ENCODE measurements around the gene FLAD1. TPM values are rescaled to one million over a fixed set of nuclear protein-coding genes. Genes with fewer than 3 reads are reported as not detected.

Gene FLAD1
- total and polyA plus RNA-seq, 2 donors (not counting 3 experiments of a cell fraction or from before 2014, with no cell fraction given), result 42.2 to 59.1 TPM

DNA sequence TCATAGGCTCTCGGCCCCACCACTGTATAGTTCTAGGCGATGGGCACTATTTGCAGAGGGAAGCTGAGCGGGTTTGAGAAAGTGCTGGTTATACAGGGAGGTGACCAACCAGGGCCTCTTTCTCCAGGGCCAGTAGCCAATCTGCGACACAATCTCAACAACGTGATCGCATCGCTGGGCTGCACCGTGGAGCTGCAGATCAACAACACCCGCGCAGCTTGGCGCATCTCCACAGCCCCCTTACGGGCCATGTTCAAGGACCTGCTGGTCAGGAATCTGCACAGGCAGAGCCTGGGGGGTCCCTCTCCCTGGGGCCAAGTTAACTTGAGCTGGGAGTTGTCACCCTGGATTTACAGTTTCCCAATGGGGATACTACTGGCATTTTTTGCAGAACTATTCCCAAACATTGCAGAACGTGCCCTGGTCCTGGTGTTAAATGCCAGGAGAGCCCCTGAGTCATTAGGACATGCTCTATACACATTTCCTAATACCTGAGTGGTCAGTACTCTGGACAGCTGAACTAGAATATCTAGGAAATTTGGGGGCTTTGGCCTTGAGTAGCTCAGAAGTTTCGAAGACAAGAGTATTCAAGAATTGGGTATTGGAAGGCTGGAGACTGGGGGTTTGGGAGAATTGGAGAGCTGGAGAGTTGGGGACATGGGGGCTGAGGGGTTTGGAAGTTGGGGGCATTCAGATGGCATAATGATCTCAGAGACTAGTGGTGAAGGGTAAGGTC lies 57.4 kb downstream of the FLAD1 start:
- DNase-seq (ENCODE audit: low read depth, low spot score) (no peak), FAIRE-seq (no peak)
- Histone ChIP-seq H3K9me3 (replicated peaks; ENCODE audit: control insufficient read depth, insufficient read depth, low read length) (no peaks in the 10 kb centered on the region), H3K27me3 (ENCODE audit: control insufficient read depth in 2 of 2, insufficient read depth in 2 of 2, low read length in 2 of 2) (peaks cover 0 to 5% of the 10 kb centered on the region in 2 experiments), H2AFZ (ENCODE audit: low read depth, low read length) (no peak overlapping the region), H3K36me3 (ENCODE audit: control insufficient read depth in 2 of 2, extremely low read depth in 1 of 2, insufficient read depth in 2 of 2, low read length in 2 of 2) (no peaks in the 10 kb centered on the region), H3K9ac (replicated peaks; ENCODE audit: extremely low read depth, insufficient read depth, low read length) (no peak overlapping the region), H3K9me1 (replicated peaks; ENCODE audit: control insufficient read depth, extremely low read depth, insufficient read depth, low read length) (no peaks in the 10 kb centered on the region), H3K4me1 (ENCODE audit: control insufficient read depth, extremely low read depth, insufficient read depth, low read length) (peaks cover 16% of the 10 kb centered on the region), H3K79me2 (ENCODE audit: control insufficient read depth, insufficient read depth, low read length) (no peaks in the 10 kb centered on the region), H3K4me2 (ENCODE audit: insufficient read depth, low read length) (no peak overlapping the region), H3K4me3 (replicated peaks in 1 of 3; ENCODE audit: insufficient read depth in 1 of 3, low read depth in 1 of 3, low read length in 3 of 3) (no peak overlapping the region), H3K27ac (ENCODE audit: insufficient read depth, low read depth, low read length) (no peak overlapping the region), H4K20me1 (replicated peaks; ENCODE audit: control insufficient read depth, extremely low read depth, insufficient read depth, low read length) (no peaks in the 10 kb centered on the region)
- BruUV-seq (replicated peaks), result no TSS peak
- dilution Hi-C loops (cut with MboI; ENCODE audit: extremely low pct_ligation_motif_present, low sequenced_read_pairs) (no loop called here), intact Hi-C loops (cut with micrococcal nuclease) (no loop called here)
- CTCF ChIA-PET, result interaction anchor here (0.7 to 3.0 kb wide), 7 partner anchors 11 to 371 kb away, joined by 3 to 13 read pairs (median 5); partner anchors contain the start of gene ADAM15
- TF ChIP-seq, protein P1, sequence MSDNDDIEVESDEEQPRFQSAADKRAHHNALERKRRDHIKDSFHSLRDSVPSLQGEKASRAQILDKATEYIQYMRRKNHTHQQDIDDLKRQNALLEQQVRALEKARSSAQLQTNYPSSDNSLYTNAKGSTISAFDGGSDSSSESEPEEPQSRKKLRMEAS (IDR thresholded peaks at IDR 0.05; ENCODE audit: insufficient read depth, insufficient read length), result no peak
- TF ChIP-seq FOS (IDR thresholded peaks at IDR 0.05; ENCODE audit: borderline replicate concordance, insufficient read depth, low read length), result no peak
- TF ChIP-seq MYC (IDR thresholded peaks at IDR 0.05; ENCODE audit: low read depth, low read length), result no peak
- TF ChIP-seq EZH2 (IDR thresholded peaks at IDR 0.05; ENCODE audit: borderline replicate concordance, low read depth, low read length, severe bottlenecking), result no peak
- TF ChIP-seq JUN (IDR thresholded peaks at IDR 0.05; ENCODE audit: borderline replicate concordance, insufficient read depth, insufficient read length, low read depth), result no peak
- TF ChIP-seq POLR2AphosphoS5 (IDR thresholded peaks at IDR 0.05; ENCODE audit: insufficient read depth, low read depth, low read length), result no peak
- TF ChIP-seq CTCF (IDR thresholded peaks at IDR 0.05; ENCODE audit: extremely low read depth in 1 of 2, insufficient read depth in 1 of 2, low read depth in 1 of 2, low read length in 2 of 2), result no peak
- no peak for TF ChIP-seq GATA2 (IDR thresholded peaks at IDR 0.05; ENCODE audit: insufficient read depth, insufficient read length, low read depth, low read length)
- POLR2A ChIA-PET, result no interaction called here

Small RNA genes within 50 kb of the gene (microRNA-seq; reads per million reads assigned to microRNA genes)
- not detected for gene MIR4258 (ENCODE audit: borderline number of aligned reads, borderline replicate concordance)

Small RNA genes within 50 kb of the gene (small RNA-seq; reads per million reads assigned to genes)
- gene MIR4258 (ENCODE audit: insufficient read depth, insufficient read length, low read depth, low replicate concordance) (not detected), gene RF00017 (ENCODE audit: insufficient read depth, insufficient read length, low read depth, low replicate concordance) (not detected)

Other genes with a start within 250 kb of the FLAD1 start
- 0.85 and 1.1 TPM in 2 replicates for gene KCNN3, start 113.1 kb upstream of the FLAD1 start, total RNA-seq
- gene KCNN3, start 113.1 kb upstream of the FLAD1 start, polyA plus RNA-seq, result 0.41 and 0.91 TPM in 2 replicates
- 22.6 and 23.0 TPM in 2 replicates for gene PMVK, start 46.6 kb upstream of the FLAD1 start, total RNA-seq
- gene PMVK, start 46.6 kb upstream of the FLAD1 start, polyA plus RNA-seq, result 24.0 and 32.7 TPM in 2 replicates
- gene PBXIP1, start 27.2 kb upstream of the FLAD1 start, total RNA-seq, result 49.0 and 49.4 TPM in 2 replicates
- 45.0 and 54.7 TPM in 2 replicates for gene PBXIP1, start 27.2 kb upstream of the FLAD1 start, polyA plus RNA-seq
- 21.5 and 21.9 TPM in 2 replicates for gene PYGO2, start 21.6 kb upstream of the FLAD1 start, total RNA-seq
- 19.3 and 19.5 TPM in 2 replicates for gene PYGO2, start 21.6 kb upstream of the FLAD1 start, polyA plus RNA-seq
- gene SHC1, start 12.6 kb upstream of the FLAD1 start, total RNA-seq, result 286 and 316 TPM in 2 replicates
- gene SHC1, start 12.6 kb upstream of the FLAD1 start, polyA plus RNA-seq, result 324 and 379 TPM in 2 replicates
- 126 and 128 TPM in 2 replicates for gene CKS1B, start 8.7 kb upstream of the FLAD1 start, total RNA-seq
- gene CKS1B, start 8.7 kb upstream of the FLAD1 start, polyA plus RNA-seq, result 280 and 319 TPM in 2 replicates
- gene LENEP, start 10.2 kb downstream of the FLAD1 start, total RNA-seq, result 0.64 and 0.88 TPM in 2 replicates
- gene LENEP, start 10.2 kb downstream of the FLAD1 start, polyA plus RNA-seq, result not detected in 2 replicates
- gene ZBTB7B, start 19.5 kb downstream of the FLAD1 start, total RNA-seq, result 20.0 and 24.0 TPM in 2 replicates
- gene ZBTB7B, start 19.5 kb downstream of the FLAD1 start, polyA plus RNA-seq, result 26.2 and 32.6 TPM in 2 replicates
- 0.23 and 0.51 TPM in 2 replicates for gene DCST2, start 50.4 kb downstream of the FLAD1 start, total RNA-seq
- 0.29 and 0.73 TPM in 2 replicates for gene DCST2, start 50.4 kb downstream of the FLAD1 start, polyA plus RNA-seq
- gene DCST1, start 50.5 kb downstream of the FLAD1 start, total RNA-seq, result not detected in 2 replicates
- gene DCST1, start 50.5 kb downstream of the FLAD1 start, polyA plus RNA-seq, result not detected in 2 replicates
- 268 and 299 TPM in 2 replicates for gene ADAM15, start 68.0 kb downstream of the FLAD1 start, total RNA-seq
- 295 and 397 TPM in 2 replicates for gene ADAM15, start 68.0 kb downstream of the FLAD1 start, polyA plus RNA-seq
- gene EFNA4, start 80.4 kb downstream of the FLAD1 start, total RNA-seq, result 16.5 and 17.5 TPM in 2 replicates
- gene EFNA4, start 80.4 kb downstream of the FLAD1 start, polyA plus RNA-seq, result 25.2 and 28.0 TPM in 2 replicates
- 2.2 TPM in 2 replicates for gene EFNA3, start 95.5 kb downstream of the FLAD1 start, total RNA-seq
- 2.5 and 4.2 TPM in 2 replicates for gene EFNA3, start 95.5 kb downstream of the FLAD1 start, polyA plus RNA-seq
- 107 and 111 TPM in 2 replicates for gene EFNA1, start 144.5 kb downstream of the FLAD1 start, total RNA-seq
- 289 and 295 TPM in 2 replicates for gene EFNA1, start 144.5 kb downstream of the FLAD1 start, polyA plus RNA-seq
- gene SLC50A1, start 152.5 kb downstream of the FLAD1 start, total RNA-seq, result 29.5 and 30.8 TPM in 2 replicates
- 66.1 and 70.4 TPM in 2 replicates for gene SLC50A1, start 152.5 kb downstream of the FLAD1 start, polyA plus RNA-seq
- 69.6 and 78.8 TPM in 2 replicates for gene DPM3, start 157.2 kb downstream of the FLAD1 start, total RNA-seq
- gene DPM3, start 157.2 kb downstream of the FLAD1 start, polyA plus RNA-seq, result 258 and 315 TPM in 2 replicates
- gene KRTCAP2, start 190.0 kb downstream of the FLAD1 start, total RNA-seq, result 170 and 207 TPM in 2 replicates
- gene KRTCAP2, start 190.0 kb downstream of the FLAD1 start, polyA plus RNA-seq, result 362 and 409 TPM in 2 replicates
- 9.6 and 10.0 TPM in 2 replicates for gene TRIM46, start 190.5 kb downstream of the FLAD1 start, total RNA-seq
- 9.5 and 12.7 TPM in 2 replicates for gene TRIM46, start 190.5 kb downstream of the FLAD1 start, polyA plus RNA-seq
- 22.4 and 23.6 TPM in 2 replicates for gene THBS3, start 224.6 kb downstream of the FLAD1 start, total RNA-seq
- 25.7 and 29.4 TPM in 2 replicates for gene THBS3, start 224.6 kb downstream of the FLAD1 start, polyA plus RNA-seq
- gene MTX1, start 225.4 kb downstream of the FLAD1 start, total RNA-seq, result 49.1 and 53.0 TPM in 2 replicates
- 109 and 137 TPM in 2 replicates for gene MTX1, start 225.4 kb downstream of the FLAD1 start, polyA plus RNA-seq